Measurements from ENCODE around the gene SHANK3. TPM values are rescaled to one million over a fixed set of nuclear protein-coding genes. Genes with fewer than 3 reads are reported as not detected.
A peak's percentile ranks its signal among the peaks of the same experiment; 100 is the strongest.

The SHANK3 gene
- total and polyA plus RNA-seq, 2 of the 8 experiments (the other 6 are each of a cell fraction or from before 2014, with no cell fraction given) = 1.5 to 6.0 TPM

DNA sequence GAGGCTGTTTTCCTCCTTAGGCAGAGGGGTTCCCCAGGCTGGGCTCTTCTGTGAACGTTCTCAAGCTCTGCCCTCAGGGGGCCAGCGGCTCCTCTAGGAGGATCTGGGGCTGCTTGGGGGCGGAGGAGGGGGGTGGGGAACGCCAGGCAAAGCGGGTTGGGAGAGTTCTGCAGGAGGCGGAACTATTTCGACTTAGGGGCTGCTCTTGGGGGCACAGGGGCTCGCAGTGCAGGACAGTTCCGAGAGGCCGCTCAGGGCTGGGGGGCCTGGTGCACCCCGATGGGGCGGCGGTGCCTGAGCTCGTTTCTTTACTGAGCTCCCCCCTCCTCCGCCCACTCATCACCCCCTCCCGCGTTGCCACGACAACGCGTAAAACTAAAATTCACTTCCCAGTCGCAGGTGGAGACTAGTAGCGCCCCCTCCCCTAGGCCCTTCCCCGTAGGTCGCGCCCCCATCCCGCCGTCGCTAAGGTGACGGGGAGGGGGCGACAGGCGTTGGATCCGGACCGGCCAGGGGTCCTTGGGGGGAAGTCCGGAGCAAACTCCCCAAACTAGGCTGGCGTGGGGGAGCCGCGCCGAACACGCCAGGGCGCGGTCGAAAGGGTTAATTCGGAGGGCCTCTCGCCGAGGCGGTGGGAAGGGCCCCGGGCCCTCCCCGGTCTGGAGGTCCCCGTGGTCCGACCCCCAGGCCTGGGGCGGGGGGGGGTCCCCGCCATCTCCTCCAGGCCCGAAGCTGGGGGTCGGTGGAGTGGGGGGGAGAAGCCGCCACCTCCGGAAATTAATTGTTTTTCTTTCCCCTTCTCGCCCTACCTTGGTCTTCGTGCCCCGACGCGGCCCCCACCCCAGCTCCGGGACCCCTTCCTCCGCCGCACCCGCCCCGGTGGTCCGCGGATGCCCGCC, 857 bp downstream of the SHANK3 start:
- H3K79me2 ChIP-seq (ENCODE audit: control insufficient read depth in 1 of 2, insufficient read depth in 2 of 2, low read length in 2 of 2) = peaks cover 0 to 5% of the 10 kb centered on the region in 2 experiments; a peak in 1 of 4 replicates
- CTCF ChIA-PET (ENCODE audit: partially characterized antibody) = interaction anchor here (0.7 to 1.5 kb wide), 8 partner anchors 11 to 138 kb away, joined by 3 to 6 read pairs (median 4); partner anchors contain the start of gene SYCE3
- no peak overlapping the region for H2BK120ac ChIP-seq (replicated peaks; ENCODE audit: low read depth, low read length)
- peaks cover 13% of the 10 kb centered on the region for H3K23me2 ChIP-seq (ENCODE audit: low read depth, low read length)
- 2% methylated on average over 21 of the region's 69 CpGs; no CpG with 5 or more reads in 1 of the 2 experiments for WGBS, 2 experiments (ENCODE audit: extremely low coverage in 1 of 2, insufficient coverage in 1 of 2, insufficient read length in 1 of 2, insufficient replicate concordance in 2 of 2, low coverage in 1 of 2, low lambda C conversion rate in 2 of 2, missing lambda C conversion rate in 1 of 2)
- no peak overlapping the region for H2BK5ac ChIP-seq (ENCODE audit: low read depth, low read length)
- H4K91ac ChIP-seq (replicated peaks; ENCODE audit: insufficient read length, low read length) = no peak overlapping the region
- no peak overlapping the region for H4K8ac ChIP-seq (ENCODE audit: extremely low read depth, insufficient read depth, low read length)
- TF ChIP-seq TAF1 (IDR thresholded peaks at IDR 0.05; ENCODE audit: low read depth, low read length) (no peak), SP4 (IDR thresholded peaks at IDR 0.05; ENCODE audit: low read length) (no peak), SP2 (IDR thresholded peaks at IDR 0.05; ENCODE audit: low read length) (no peak), KDM4A (IDR thresholded peaks at IDR 0.05; ENCODE audit: low read depth, low read length, severe bottlenecking) (peak; percentile 48), ASH2L (IDR thresholded peaks at IDR 0.05; ENCODE audit: low read length) (peak; percentile 80), HDAC2 (IDR thresholded peaks at IDR 0.05; ENCODE audit: borderline replicate concordance in 1 of 2, low read depth in 2 of 2, low read length in 2 of 2) (peak in 1 of 2 experiments; percentile 41; a peak in 1 of 4 replicates), EGR1 (IDR thresholded peaks at IDR 0.05; ENCODE audit: borderline replicate concordance, low read depth, low read length) (peak; percentile 66; the same call in 1 of the 2 replicates), RBBP5 (IDR thresholded peaks at IDR 0.05; ENCODE audit: borderline replicate concordance, low read depth, low read length) (peak; percentile 58; the same call in 1 of the 2 replicates)
- no peak overlapping the region for H2BK12ac ChIP-seq (ENCODE audit: low read depth, low read length)
- no peaks in the 10 kb centered on the region for H3K36me3 ChIP-seq (ENCODE audit: control insufficient read depth in 2 of 4, insufficient read depth in 4 of 4, low read length in 3 of 4)
- H3K9ac ChIP-seq (replicated peaks in 1 of 4; ENCODE audit: extremely low read depth in 1 of 4, low read depth in 3 of 4, low read length in 3 of 4) = no peak overlapping the region
- DNase-seq (ENCODE audit: low read depth in 1 of 2, low spot score in 2 of 2) (peak in 1 of 2 experiments; percentile 65), FAIRE-seq (no peak)
- no peak overlapping the region for H2AFZ ChIP-seq (ENCODE audit: low read length)
- no peak overlapping the region for H3K27ac ChIP-seq (ENCODE audit: low read depth, low read length)
- peaks cover 12 to 14% of the 10 kb centered on the region in 2 experiments for H4K20me1 ChIP-seq (replicated peaks in 1 of 2; ENCODE audit: control insufficient read depth in 1 of 2, insufficient read depth in 2 of 2, low read length in 2 of 2)
- POLR2A ChIA-PET (ENCODE audit: partially characterized antibody) = interaction anchor here (0.9 to 1.2 kb wide), 6 partner anchors 22 to 196 kb away, joined by 3 to 4 read pairs (median 4); partner anchors contain the start of gene ARSA
- H3K23ac ChIP-seq (ENCODE audit: insufficient read length) = no peak overlapping the region
- H3K4me1 ChIP-seq (replicated peaks in 1 of 4; ENCODE audit: control insufficient read depth in 3 of 4, insufficient read depth in 4 of 4, low read length in 3 of 4) = peaks cover 0 to 16% (median 9%) of the 10 kb centered on the region in 4 experiments; a peak in 6 of 7 replicates
- no peak overlapping the region for H3K56ac ChIP-seq (replicated peaks; ENCODE audit: insufficient read length, low read depth, low read length)
- no peak overlapping the region for H3K14ac ChIP-seq (ENCODE audit: insufficient read length)
- no peaks in the 10 kb centered on the region for H3K9me3 ChIP-seq (ENCODE audit: insufficient read depth in 2 of 2, low read depth in 1 of 2, low read length in 1 of 2)
- H2AK5ac ChIP-seq (ENCODE audit: low read depth, low read length) = no peak overlapping the region
- no peak overlapping the region for H4K5ac ChIP-seq (ENCODE audit: insufficient read length, low read depth, low read length)
- peak overlapping the region; percentile 51 to 79 (median 56) for H3K4me3 ChIP-seq (ENCODE audit: extremely low read depth in 1 of 4, insufficient read depth in 2 of 4, low read depth in 3 of 4, low read length in 4 of 4)
- no peak overlapping the region; the same call in 1 of the 2 replicates for H3K18ac ChIP-seq (ENCODE audit: extremely low read depth, low read length)
- no peak overlapping the region for H3K4ac ChIP-seq (replicated peaks; ENCODE audit: insufficient read length, low read depth, low read length)
- H2BK20ac ChIP-seq (ENCODE audit: low read length) = no peak overlapping the region
- no peak overlapping the region for H2BK15ac ChIP-seq (ENCODE audit: low read length)
- peak overlapping the region; percentile 50 to 80 for H3K4me2 ChIP-seq (ENCODE audit: insufficient read depth in 1 of 2, low read depth in 2 of 2, low read length in 2 of 2)
- H3K79me1 ChIP-seq (ENCODE audit: low read depth, low read length) = peaks cover 5% of the 10 kb centered on the region; the same call in 1 of the 2 replicates
- H3K27me3 ChIP-seq (replicated peaks in 1 of 4; ENCODE audit: control insufficient read depth in 3 of 4, extremely low read depth in 1 of 4, insufficient read depth in 3 of 4, low read length in 3 of 4) = peaks cover 3 to 21% (median 16%) of the 10 kb centered on the region in 4 experiments
